HEK293T (cell line): Measurements from ENCODE around the gene HOXA4.

ENCODE experiments used
- BHLHE40 ChIP-seq: fragments of 450-650 bp; IDR thresholded peaks from 2 replicates; pipeline ENCODE4 v1.6.1; 2016; ENCODE audit warnings: mild to moderate bottlenecking, moderate library complexity, borderline replicate concordance
- ELF4 ChIP-seq: fragments of 450-650 bp; IDR thresholded peaks from 2 replicates; pipeline ENCODE4 v1.6.1; 2017; ENCODE audit warnings: antibody characterized with exemption
- HDGF ChIP-seq: fragments of 450-650 bp; IDR thresholded peaks from 2 replicates; pipeline ENCODE4 v1.6.1; 2017; ENCODE audit warnings: antibody characterized with exemption, borderline replicate concordance
- L3MBTL2 ChIP-seq: fragments of 450-650 bp; conservative IDR thresholded peaks from 2 replicates; pipeline ENCODE4 v1.6.1; 2016; ENCODE audit warnings: mild to moderate bottlenecking
- LEF1 ChIP-seq: fragments of 450-650 bp; IDR thresholded peaks from 2 replicates; pipeline ENCODE4 v1.6.1; 2017; ENCODE audit warnings: mild to moderate bottlenecking, borderline replicate concordance
- NFRKB ChIP-seq: fragments of 450-650 bp; IDR thresholded peaks from 2 replicates; pipeline ENCODE4 v1.6.1; 2016; ENCODE audit warnings: mild to moderate bottlenecking, moderate library complexity
- SP1 ChIP-seq: fragments of 450-650 bp; IDR thresholded peaks from 2 replicates; pipeline ENCODE4 v1.6.1; 2017
- SUZ12 ChIP-seq: fragments of 450-650 bp; IDR thresholded peaks from 2 replicates; pipeline ENCODE4 v1.6.1; 2016; ENCODE audit warnings: mild to moderate bottlenecking
- TARDBP ChIP-seq: fragments of 450-650 bp; IDR thresholded peaks from 2 replicates; pipeline ENCODE4 v1.6.1; 2016
- ZNF384 ChIP-seq: fragments of 450-650 bp; IDR thresholded peaks from 2 replicates; pipeline ENCODE4 v1.6.1; 2016

GRCh38 chr7:27088002-27088922 lies 42.3 kb downstream of the HOXA4 start:
- no peak for TF ChIP-seq SP1
- no peak for TF ChIP-seq BHLHE40
- no peak for TF ChIP-seq LEF1
- TF ChIP-seq TARDBP = no peak
- no peak for TF ChIP-seq SUZ12
- no peak for TF ChIP-seq ZNF384
- TF ChIP-seq L3MBTL2 = no peak
- TF ChIP-seq ELF4 = no peak
- no peak for TF ChIP-seq NFRKB
- TF ChIP-seq HDGF = no peak
